Right ventricle myocardium inferior (tissue), 1 donor: ENCODE measurements around the gene RBM17. TPM values are rescaled to one million over a fixed set of nuclear protein-coding genes. Genes with fewer than 3 reads are reported as not detected.
A peak's percentile ranks its signal among the peaks of the same experiment; 100 is the strongest.
"Not testable (repeated sequence)": the region's sequence is repeated elsewhere in the genome, so short reads cannot be mapped to it uniquely, and the experiment has no call there.

Experiments used
- ATAC-seq: fragments of 200-7000 bp; cut with Tn5 transposase; one replicate; pipeline ENCODE4 v1.9.1; 2020; ENCODE audit warnings: mild to moderate bottlenecking, moderate library complexity
- DNase-seq: peaks from one replicate; pipeline ENCODE4 v3.0.0; 2021; ENCODE audit errors: missing footprints
- intact Hi-C: fragments of 100-400 bp; cut with DNase I; formaldehyde crosslinking; loops from one replicate; pipeline ENCODE4 v1.11.0; 2022
- total RNA-seq: library from RNA; stranded (reverse); fragmentation: NEBNext Ultra II Directional; extraction: Animal tissue kit (Norgen Biotek cat#: 25700); gene quantifications from one replicate; pipeline ENCODE4 v1.2.1, GENCODE V29; 2021
- donor health status: DM: no; HTN: yes; CAD: no; lungs with severe emphysema.

RBM17 gene
- total RNA-seq, 1 donor from 2014 or later, result 65.7 TPM

GRCh38 chr10:6097063-6097462 is 8.2 kb downstream of the RBM17 start:
- intact Hi-C loops, result no loop called here
- DNase-seq (no peak), ATAC-seq (no peak)

GRCh38 chr10:6098156-6098555 is 9.3 kb downstream of the RBM17 start:
- no peak for DNase-seq
- ATAC-seq, result no peak
- intact Hi-C loops, result no loop called here

- intact Hi-C loops, result no loop called here
- DNase-seq (no peak), ATAC-seq (no peak)
Measured at GRCh38 chr10:6100370-6100769, 11.5 kb downstream of the RBM17 start.

GRCh38 chr10:6101181-6101580 is 12.3 kb downstream of the RBM17 start:
- DNase-seq (no peak), ATAC-seq (no peak)
- intact Hi-C loops, result no loop called here

- no peak for DNase-seq
- intact Hi-C loops, result no loop called here
- ATAC-seq, result peak; percentile 37
Measured at GRCh38 chr10:6102128-6102527, 13.3 kb downstream of the RBM17 start.

GRCh38 chr10:6103591-6103990 is 14.8 kb downstream of the RBM17 start:
- no peak for DNase-seq
- intact Hi-C loops, result no loop called here
- no peak for ATAC-seq

GRCh38 chr10:6107616-6108015 is 18.8 kb downstream of the RBM17 start:
- not testable (repeated sequence) for ATAC-seq, DNase-seq
- intact Hi-C loops, result loop anchor here (2.0 kb wide), 2 partner anchors 43 to 293 kb away; no protein-coding TSS in a partner anchor

GRCh38 chr10:6108072-6108471 is 19.2 kb downstream of the RBM17 start:
- ATAC-seq, result no peak
- DNase-seq, result no peak
- intact Hi-C loops, result loop anchor here (2.0 kb wide), 2 partner anchors 43 to 293 kb away; no protein-coding TSS in a partner anchor

GRCh38 chr10:6108631-6109443 is 20.0 kb downstream of the RBM17 start:
- DNase-seq, result no peak
- intact Hi-C loops, result loop anchor here (2.0 kb wide), 2 partner anchors 42 to 292 kb away; no protein-coding TSS in a partner anchor
- ATAC-seq, result peak; percentile 14

- intact Hi-C loops, result loop anchor here (2.0 kb wide), 2 partner anchors 41 to 291 kb away; no protein-coding TSS in a partner anchor
- no peak for ATAC-seq
- no peak for DNase-seq
Measured at GRCh38 chr10:6109444-6109775, 20.6 kb downstream of the RBM17 start.

GRCh38 chr10:6110136-6110535 is 21.3 kb downstream of the RBM17 start:
- DNase-seq (no peak), ATAC-seq (no peak)
- intact Hi-C loops, result no loop called here

- no peak for DNase-seq
- ATAC-seq, result peak; percentile 45
- intact Hi-C loops, result no loop called here
Measured at GRCh38 chr10:6112893-6113292, 24.1 kb downstream of the RBM17 start.

- intact Hi-C loops, result loop anchor here (2.0 kb wide), 1 partner anchor 89 kb away; the partner anchor contains the start of gene PFKFB3
- ATAC-seq (no peak), DNase-seq (no peak)
Measured at GRCh38 chr10:6114299-6114698, 25.5 kb downstream of the RBM17 start.

- ATAC-seq (no peak), DNase-seq (no peak)
- intact Hi-C loops, result loop anchor here (2.0 kb wide), 1 partner anchor 88 kb away; the partner anchor contains the start of gene PFKFB3
Measured at GRCh38 chr10:6114805-6115341, 26.0 kb downstream of the RBM17 start.

GRCh38 chr10:6115411-6115810 is 26.6 kb downstream of the RBM17 start:
- no peak for DNase-seq
- no peak for ATAC-seq
- intact Hi-C loops, result loop anchor here (2.0 kb wide), 1 partner anchor 87 kb away; the partner anchor contains the start of gene PFKFB3

- intact Hi-C loops, result loop anchor here (2.0 kb wide), 1 partner anchor 87 kb away; the partner anchor contains the start of gene PFKFB3
- DNase-seq, result no peak
- no peak for ATAC-seq
Measured at GRCh38 chr10:6115824-6116350, 27.1 kb downstream of the RBM17 start.

- ATAC-seq (no peak), DNase-seq (no peak)
- intact Hi-C loops, result no loop called here
Measured at GRCh38 chr10:6116806-6117205, 28.0 kb downstream of the RBM17 start.

- ATAC-seq (no peak), DNase-seq (no peak)
Measured at GRCh38 chr10:6117711-6118110, 28.9 kb downstream of the RBM17 start.

GRCh38 chr10:6119423-6119822 is 30.6 kb downstream of the RBM17 start:
- intact Hi-C loops, result no loop called here
- ATAC-seq, result no peak

More at GRCh38 chr10:6117711-6118110, 28.9 kb downstream of the RBM17 start:
- intact Hi-C loops, result no loop called here

GRCh38 chr10:6119962-6120361 is 31.1 kb downstream of the RBM17 start:
- no peak for ATAC-seq

More at GRCh38 chr10:6119423-6119822, 30.6 kb downstream of the RBM17 start:
- DNase-seq, result no peak

More at GRCh38 chr10:6119962-6120361, 31.1 kb downstream of the RBM17 start:
- DNase-seq, result no peak
- intact Hi-C loops, result no loop called here
